GM21737 (cell line): ENCODE measurements around the gene ZSCAN31.
"Not testable (repeated sequence)": the region's sequence is repeated elsewhere in the genome, so short reads cannot be mapped to it uniquely, and the experiment has no call there.

Source experiments
- ATAC-seq: cut with Tn5 transposase; IDR thresholded peaks from one replicate; pipeline ENCODE4 v1.9.1; 2021; ENCODE audit warnings: mild to moderate bottlenecking, moderate library complexity; ENCODE audit not compliant: unreplicated experiment

ZSCAN31 gene

GRCh38 chr6:28323813-28324424, 12.0 kb downstream of the ZSCAN31 start:
- no peak for ATAC-seq

- ATAC-seq: no peak
Measured at GRCh38 chr6:28322661-28323060, 13.3 kb downstream of the ZSCAN31 start.

GRCh38 chr6:28317866-28318265, 18.1 kb downstream of the ZSCAN31 start:
- not testable (repeated sequence) for ATAC-seq

GRCh38 chr6:28315628-28316027, 20.3 kb downstream of the ZSCAN31 start:
- no peak for ATAC-seq

- ATAC-seq: no peak
Measured at GRCh38 chr6:28312939-28313338, 23.0 kb downstream of the ZSCAN31 start.

- no peak for ATAC-seq
Measured at GRCh38 chr6:28311139-28311823, 24.7 kb downstream of the ZSCAN31 start.

GRCh38 chr6:28306363-28306762, 29.6 kb downstream of the ZSCAN31 start:
- not testable (repeated sequence) for ATAC-seq

GRCh38 chr6:28303570-28303969, 32.4 kb downstream of the ZSCAN31 start:
- ATAC-seq: no peak

GRCh38 chr6:28296520-28297060, 39.4 kb downstream of the ZSCAN31 start:
- ATAC-seq: no peak

GRCh38 chr6:28295326-28295725, 40.6 kb downstream of the ZSCAN31 start:
- no peak for ATAC-seq

GRCh38 chr6:28291573-28291972, 44.4 kb downstream of the ZSCAN31 start:
- ATAC-seq: no peak

- no peak for ATAC-seq
Measured at GRCh38 chr6:28282926-28283325, 53.0 kb downstream of the ZSCAN31 start.

GRCh38 chr6:28281288-28282064, 54.5 kb downstream of the ZSCAN31 start, which contains the start of gene PGBD1:
TSS of gene PGBD1 (plus strand) at chr6:28281572. CDS start at chr6:28283814, 2,242 bp downstream.
- ATAC-seq: peak; percentile 77

- ATAC-seq: no peak
Measured at GRCh38 chr6:28280595-28281287, 55.2 kb downstream of the ZSCAN31 start.

- no peak for ATAC-seq
Measured at GRCh38 chr6:28277746-28278145, 58.2 kb downstream of the ZSCAN31 start.

- ATAC-seq: no peak
Measured at GRCh38 chr6:28274888-28275287, 61.1 kb downstream of the ZSCAN31 start.
